PC-3 (cell line): ENCODE results near the gene AP1B1.

ENCODE experiments used
- EZH2 ChIP-seq: fragments of 300-600 bp; sonication (generic); IDR thresholded peaks from one replicate; pipeline ENCODE4 v1.6.1; 2017; ENCODE audit warnings: antibody characterized with exemption, mild to moderate bottlenecking, low read length; ENCODE audit not compliant: unreplicated experiment
- EZH2phosphoT487 ChIP-seq: fragments of 300-600 bp; sonication (generic); IDR thresholded peaks from 2 replicates; pipeline ENCODE4 v1.6.1; 2018; ENCODE audit warnings: mild to moderate bottlenecking, antibody characterized with exemption, low read length, borderline replicate concordance
- TF ChIP-seq, protein P1 (sequence below): fragments of 300-600 bp; sonication (generic); conservative IDR thresholded peaks from 2 replicates; pipeline ENCODE4 v1.5.1; 2017; ENCODE audit warnings: antibody characterized with exemption, low read depth, mild to moderate bottlenecking, low read length

DNA sequence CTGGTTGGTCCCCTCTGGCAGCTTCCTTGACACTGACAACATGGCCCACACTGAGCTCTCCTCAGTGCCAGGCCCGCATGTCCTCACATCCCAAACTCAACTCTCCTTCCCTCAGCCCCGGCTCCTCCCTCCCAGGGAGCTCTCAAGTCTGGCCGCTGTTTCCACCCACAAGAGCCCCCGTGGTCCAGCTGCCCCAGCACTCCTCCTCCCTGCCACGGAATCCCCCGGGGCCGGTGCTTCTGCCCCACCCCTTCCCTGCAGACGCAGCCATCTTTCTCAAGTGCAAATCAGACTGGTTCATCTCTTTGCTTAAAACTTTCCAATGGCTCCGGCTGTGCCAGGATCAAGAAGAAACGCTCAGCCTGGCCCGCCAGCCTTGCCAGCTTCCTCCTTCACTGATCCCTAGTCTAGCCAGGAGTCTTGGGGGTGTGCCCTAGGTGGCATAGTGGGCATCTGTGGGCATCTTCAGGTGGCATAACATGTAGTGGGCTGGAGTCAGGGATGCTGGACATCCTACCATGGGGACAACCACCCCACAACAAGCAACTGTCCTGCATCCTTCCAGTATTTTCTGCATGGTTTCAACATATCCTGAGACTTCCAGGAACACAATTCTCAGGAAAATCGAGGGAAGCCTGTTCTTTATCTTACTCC is 50.6 kb downstream of the AP1B1 start:
- TF ChIP-seq, protein P1, sequence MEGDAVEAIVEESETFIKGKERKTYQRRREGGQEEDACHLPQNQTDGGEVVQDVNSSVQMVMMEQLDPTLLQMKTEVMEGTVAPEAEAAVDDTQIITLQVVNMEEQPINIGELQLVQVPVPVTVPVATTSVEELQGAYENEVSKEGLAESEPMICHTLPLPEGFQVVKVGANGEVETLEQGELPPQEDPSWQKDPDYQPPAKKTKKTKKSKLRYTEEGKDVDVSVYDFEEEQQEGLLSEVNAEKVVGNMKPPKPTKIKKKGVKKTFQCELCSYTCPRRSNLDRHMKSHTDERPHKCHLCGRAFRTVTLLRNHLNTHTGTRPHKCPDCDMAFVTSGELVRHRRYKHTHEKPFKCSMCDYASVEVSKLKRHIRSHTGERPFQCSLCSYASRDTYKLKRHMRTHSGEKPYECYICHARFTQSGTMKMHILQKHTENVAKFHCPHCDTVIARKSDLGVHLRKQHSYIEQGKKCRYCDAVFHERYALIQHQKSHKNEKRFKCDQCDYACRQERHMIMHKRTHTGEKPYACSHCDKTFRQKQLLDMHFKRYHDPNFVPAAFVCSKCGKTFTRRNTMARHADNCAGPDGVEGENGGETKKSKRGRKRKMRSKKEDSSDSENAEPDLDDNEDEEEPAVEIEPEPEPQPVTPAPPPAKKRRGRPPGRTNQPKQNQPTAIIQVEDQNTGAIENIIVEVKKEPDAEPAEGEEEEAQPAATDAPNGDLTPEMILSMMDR = no peak
- TF ChIP-seq EZH2phosphoT487 (no peak), EZH2 (no peak)
